K562 (cell line): Measurements from ENCODE around the gene GNAQ. TPM values are rescaled to one million over a fixed set of nuclear protein-coding genes. Genes with fewer than 3 reads are reported as not detected.

Experiments used
- ATAC-seq: fragments of 200-7000 bp; cut with Tn5 transposase; 3 replicates; pipeline ENCODE4 v1.9.1; 2020; ENCODE audit warnings: moderate library complexity
- BruUV-seq: library from RNA; stranded (reverse); fragments of 400-500 nt; replicated peaks from 2 replicates; lab custom pipeline; 2021; lab: Mats Ljungman, UMichigan
- CTCF ChIA-PET: fragments of 300-600 bp; formaldehyde crosslinking; extraction: SDS; loops from one replicate; lab custom pipeline; 2021; ENCODE audit warnings: low intra/inter-chr PET ratio; lab: Yijun Ruan, JAX
- POLR2A ChIA-PET: fragments of 300-600, 350-650 bp; sonication (Branson Sonifier 250); formaldehyde crosslinking; extraction: SDS; loops from one replicate; lab custom pipeline; 2021; ENCODE audit warnings: antibody characterized with exemption, inconsistent platforms; lab: Yijun Ruan, JAX
- DNase-seq, 4 experiments: peaks; one replicate each; pipeline versions ENCODE4 v3.0.0 to v3.0.0-alpha.2; 2011 to 2018; ENCODE audit warnings: low spot score in 3 of 4, mixed read lengths in 3 of 4; ENCODE audit errors: extremely low read depth in 1 of 4
- FAIRE-seq: peaks from 2 replicates; lab custom pipeline; 2011; peaks lifted over from hg19 to GRCh38; lab: Jason Lieb, UNC
- H2AFZ ChIP-seq: 2 replicates; pipeline ENCODE4 v1.6.0; 2011; ENCODE audit warnings: low read depth, low read length, control low read depth, inconsistent platforms
- H3K27ac ChIP-seq: fragments of 200-600 bp; 3 replicates; pipeline ENCODE4 v1.8.0; 2011; ENCODE audit warnings: low read depth, mild to moderate bottlenecking, control low read depth, inconsistent platforms, low read length, moderate library complexity, mixed read lengths; ENCODE audit errors: extremely low read depth
- H3K27me3 ChIP-seq, 2 experiments: fragments of 300-600 bp in 1 of 2; 2 replicates in 1 of 2; 3 replicates in 1 of 2; pipeline versions ENCODE4 v1.6.0 to v1.8.0; 2011; ENCODE audit warnings: inconsistent platforms in 2 of 2, low read length in 2 of 2, mild to moderate bottlenecking in 1 of 2, mixed read lengths in 1 of 2, moderate library complexity in 1 of 2; ENCODE audit not compliant: control insufficient read depth in 2 of 2, insufficient read depth in 2 of 2
- H3K36me3 ChIP-seq: fragments of 300-600 bp; 3 replicates; pipeline ENCODE4 v1.8.0; 2011; ENCODE audit warnings: mild to moderate bottlenecking, low read length, inconsistent platforms; ENCODE audit not compliant: control insufficient read depth, insufficient read depth
- H3K4me1 ChIP-seq, 2 experiments: fragments of 200-600 bp in 1 of 2; replicated peaks in 1 of 2; 2 replicates in 1 of 2; 3 replicates in 1 of 2; pipeline versions ENCODE4 v1.5.1 to v1.8.0; 2011; ENCODE audit warnings: inconsistent platforms in 2 of 2, low read length in 2 of 2, mild to moderate bottlenecking in 1 of 2, mixed read lengths in 1 of 2, moderate library complexity in 1 of 2; ENCODE audit not compliant: control insufficient read depth in 2 of 2, insufficient read depth in 2 of 2
- H3K4me2 ChIP-seq: 2 replicates; pipeline ENCODE4 v1.6.1; 2011; ENCODE audit warnings: low read length, control low read depth, inconsistent platforms, mixed read lengths; ENCODE audit not compliant: insufficient read depth
- H3K4me3 ChIP-seq: fragments of 200-600 bp; sonication (generic), shearing (Covaris generic); 2 replicates; pipeline ENCODE4 v1.5.1; 2016; ENCODE audit warnings: control low read depth, inconsistent platforms
- H3K79me2 ChIP-seq: fragments of 200-600 bp; 3 replicates; pipeline ENCODE4 v1.8.0; 2011; ENCODE audit warnings: low read length, inconsistent platforms; ENCODE audit not compliant: control insufficient read depth, insufficient read depth
- H3K9ac ChIP-seq, 2 experiments: 2 replicates each; pipeline versions ENCODE4 v1.6.0 to v1.6.1; 2011; ENCODE audit warnings: low read depth in 2 of 2, low read length in 2 of 2, control low read depth in 1 of 2, inconsistent platforms in 1 of 2, mild to moderate bottlenecking in 1 of 2, mixed read lengths in 1 of 2; ENCODE audit not compliant: insufficient read depth in 1 of 2
- H3K9me1 ChIP-seq: one replicate; pipeline ENCODE4 v1.6.0; 2011; ENCODE audit warnings: inconsistent platforms, mild to moderate bottlenecking, low read length, moderate library complexity; ENCODE audit not compliant: control insufficient read depth, insufficient read depth
- H3K9me3 ChIP-seq: replicated peaks from 2 replicates; pipeline ENCODE4 v1.5.1; 2011; ENCODE audit warnings: low read depth, low read length, inconsistent platforms; ENCODE audit not compliant: control insufficient read depth, insufficient read depth
- H4K20me1 ChIP-seq: replicated peaks from 2 replicates; pipeline ENCODE4 v1.6.1; 2011; ENCODE audit warnings: low read length, inconsistent platforms, mixed read lengths; ENCODE audit not compliant: control insufficient read depth, insufficient read depth
- ARNT ChIP-seq, 2 experiments: fragments of 450-650 bp; IDR thresholded peaks; 2 replicates each; pipeline ENCODE4 v1.6.1; 2016; ENCODE audit warnings: mild to moderate bottlenecking in 1 of 2
- BRCA1 ChIP-seq, 2 experiments: fragments of 450-650 bp in 1 of 2; sonication (generic) in 1 of 2; formaldehyde crosslinking in 1 of 2; IDR thresholded peaks; 2 replicates each; pipeline versions ENCODE4 v1.5.0 to v1.6.1; 2017 to 2020; ENCODE audit warnings: mild to moderate bottlenecking in 1 of 2, missing genetic modification reagents in 1 of 2
- KDM2B ChIP-seq: fragments of 250-450 bp; sonication (Bioruptor Pico); IDR thresholded peaks from 2 replicates; pipeline ENCODE4 v1.8.0; 2021; ENCODE audit warnings: mild to moderate bottlenecking, moderate library complexity
- SNIP1 ChIP-seq: fragments of 450-650 bp; IDR thresholded peaks from 2 replicates; pipeline ENCODE4 v1.7.1; 2017; ENCODE audit warnings: low read depth, mild to moderate bottlenecking
- SNRNP70 ChIP-seq: fragments of 200-400 bp; formaldehyde crosslinking; optimal IDR thresholded peaks from 2 replicates; pipeline ENCODE3; 2017; ENCODE audit warnings: low read depth, low read length
- STAT5B ChIP-seq: fragments of 250-450 bp; sonication (Bioruptor Pico); IDR thresholded peaks from 2 replicates; pipeline ENCODE4 v1.8.0; 2021; ENCODE audit warnings: mild to moderate bottlenecking, inconsistent platforms
- XRCC5 ChIP-seq: fragments of 200-400 bp; formaldehyde crosslinking; IDR thresholded peaks from 2 replicates; pipeline ENCODE4 v1.6.1; 2017; ENCODE audit warnings: low read depth, mild to moderate bottlenecking, low read length
- ZNF24 ChIP-seq: fragments of 450-650 bp; IDR thresholded peaks from 2 replicates; pipeline ENCODE4 v1.6.1; 2016
- ZNF3 ChIP-seq: fragments of 250-450 bp; sonication (Bioruptor Pico); IDR thresholded peaks from 2 replicates; pipeline ENCODE4 v1.5.0; 2021; ENCODE audit warnings: mild to moderate bottlenecking, moderate library complexity
- ZNF57 ChIP-seq: fragments of 450-650 bp; formaldehyde crosslinking; IDR thresholded peaks from 2 replicates; pipeline ENCODE4 v1.4.0; 2020; ENCODE audit warnings: mild to moderate bottlenecking, moderate library complexity
- ZNF695 ChIP-seq: fragments of 450-650 bp; formaldehyde crosslinking; IDR thresholded peaks from 2 replicates; pipeline ENCODE4 v1.4.0; 2020; ENCODE audit warnings: mild to moderate bottlenecking, moderate library complexity
- WGBS: fragments of 100-300 bp; shearing (Covaris generic); methylation state at CpG from one replicate; pipeline ENCODE4 v1.1.6; 2016; ENCODE audit warnings: low coverage, mixed read lengths; ENCODE audit not compliant: insufficient coverage; ENCODE audit errors: missing lambda C conversion rate; 5-methylcytosine and 5-hydroxymethylcytosine counted together
- in situ Hi-C: fragments of 300-500 bp; cut with MboI; formaldehyde crosslinking; loops from 4 replicates; pipeline ENCODE4 v1.15.0; 2018; ENCODE audit warnings: inconsistent platforms, mixed read lengths
- intact Hi-C: fragments of 100-400 bp; cut with micrococcal nuclease; formaldehyde crosslinking; loops from 2 replicates; pipeline ENCODE4 v1.14.2; 2022
- polyA plus RNA-seq, 8 experiments: library from polyadenylated mRNA; depleted of rRNA in 4 of 8; stranded (reverse) in 5 of 8; unstranded in 3 of 8; fragments of >200 nt; fragmentation: Nextera tagmentation in 2 of 8; fragmentation: Illumina TruSeq in 1 of 8; extraction: Ambion mirVana in 2 of 8; extraction: Trizol in 1 of 8; gene quantifications; 2 replicates each; pipeline versions ENCODE4 v1.2.1 to v1.2.3, GENCODE V29; 2011 to 2014; ENCODE audit warnings: inconsistent platforms in 1 of 8, missing spikeins in 1 of 8
- total RNA-seq, 7 experiments: library from RNA; depleted of rRNA in 6 of 7; stranded (reverse); fragments of >200 nt in 6 of 7; fragmentation: Illumina TruSeq in 2 of 7; extraction: Trizol in 2 of 7; gene quantifications; 2 replicates each; pipeline versions ENCODE4 v1.2.1 to v1.2.3, GENCODE V29; 2011 to 2021; ENCODE audit warnings: low replicate concordance in 1 of 7
- TF ChIP-seq, protein P1 (sequence below): IDR thresholded peaks from 2 replicates; pipeline ENCODE4 v1.6.1; 2011; ENCODE audit warnings: borderline replicate concordance, low read depth, mild to moderate bottlenecking, moderate library complexity, low read length; ENCODE audit not compliant: insufficient read depth, poor library complexity, severe bottlenecking
- TF ChIP-seq, protein P2 (sequence below): fragments of 200-400 bp; formaldehyde crosslinking; IDR thresholded peaks from 2 replicates; pipeline ENCODE4 v1.6.1; 2017; ENCODE audit warnings: mild to moderate bottlenecking, low read depth, low read length, moderate library complexity
- TF ChIP-seq, protein P3 (sequence below): fragments of 450-650 bp; IDR thresholded peaks from 2 replicates; pipeline ENCODE4 v1.6.1; 2018; ENCODE audit not compliant: partially characterized antibody

GNAQ gene
- total and polyA plus RNA-seq, 9 of the 15 experiments (the other 6 are each of a cell fraction or from before 2014, with no cell fraction given), result 4.8 to 27.9 (median 17.5) TPM

DNA sequence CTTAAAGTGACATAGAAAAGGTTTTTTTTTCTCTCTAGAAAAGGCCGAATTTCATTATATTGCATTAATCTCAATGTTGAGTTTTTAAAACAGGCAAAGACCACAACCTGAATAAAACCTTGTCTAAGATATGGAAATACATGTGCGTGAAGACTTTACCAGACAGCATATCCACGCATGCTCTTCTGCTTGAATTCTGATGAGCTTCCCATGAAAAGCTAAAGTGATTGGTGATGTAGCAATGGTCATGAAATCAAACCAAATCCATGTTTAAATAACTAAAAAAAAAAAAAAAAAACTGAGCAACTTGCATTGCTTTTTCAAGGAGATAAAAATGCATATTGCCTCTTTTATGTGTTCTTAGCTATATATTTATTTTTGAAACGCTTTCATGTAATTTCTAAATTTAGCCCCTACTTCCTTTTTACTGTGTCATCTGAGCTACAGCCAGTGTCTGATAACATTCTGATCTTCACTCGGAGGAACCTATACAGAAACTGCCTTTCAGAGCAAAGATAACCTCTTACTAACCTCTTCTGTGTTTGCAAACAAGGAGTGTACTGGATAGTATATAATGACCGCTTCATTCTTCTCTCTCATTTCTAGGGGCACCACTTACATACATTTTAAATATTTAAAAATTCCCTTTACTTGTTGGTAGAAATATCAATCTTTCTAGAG lies 204.4 kb downstream of the GNAQ start:
- no peak overlapping the region for H2AFZ ChIP-seq
- ChIA-PET POLR2A (interaction anchor here (0.7 kb wide), 1 partner anchor 122 kb away, joined by 3 read pairs; no protein-coding TSS in a partner anchor), CTCF (no interaction called here)
- DNase-seq (peak; percentile 36 to 82 (median 58)), FAIRE-seq (peak; percentile 88), ATAC-seq (peak; percentile 94)
- H3K36me3 ChIP-seq, result peaks cover 3% of the 10 kb centered on the region; the same call in 1 of the 3 replicates
- no peaks in the 10 kb centered on the region for H3K9me3 ChIP-seq
- peak overlapping the region in 1 of 2 experiments; percentile 64; a peak in 2 of 4 replicates for H3K9ac ChIP-seq
- no peak overlapping the region for H3K4me2 ChIP-seq
- no TSS peak for BruUV-seq
- H3K27ac ChIP-seq, result peak overlapping the region; percentile 83
- H3K4me3 ChIP-seq, result no peak overlapping the region
- peaks cover 55% of the 10 kb centered on the region for H3K79me2 ChIP-seq
- in situ Hi-C loops, result no loop called here
- intact Hi-C loops, result loop anchor here (10.0 kb wide), 1 partner anchor 208 kb away; the partner anchor contains the start of gene GNAQ
- H3K27me3 ChIP-seq, result no peaks in the 10 kb centered on the region
- no peaks in the 10 kb centered on the region for H4K20me1 ChIP-seq
- no peaks in the 10 kb centered on the region for H3K9me1 ChIP-seq
- WGBS, result 0% methylated on average over 6 of the region's 6 CpGs
- H3K4me1 ChIP-seq, result peaks cover 10 to 26% of the 10 kb centered on the region in 2 experiments; a peak in 4 of 5 replicates
- no peak for TF ChIP-seq STAT5B (CRISPR knock-in tag)
- no peak for TF ChIP-seq ZNF695
- TF ChIP-seq SNRNP70, result no peak
- TF ChIP-seq, protein P1, sequence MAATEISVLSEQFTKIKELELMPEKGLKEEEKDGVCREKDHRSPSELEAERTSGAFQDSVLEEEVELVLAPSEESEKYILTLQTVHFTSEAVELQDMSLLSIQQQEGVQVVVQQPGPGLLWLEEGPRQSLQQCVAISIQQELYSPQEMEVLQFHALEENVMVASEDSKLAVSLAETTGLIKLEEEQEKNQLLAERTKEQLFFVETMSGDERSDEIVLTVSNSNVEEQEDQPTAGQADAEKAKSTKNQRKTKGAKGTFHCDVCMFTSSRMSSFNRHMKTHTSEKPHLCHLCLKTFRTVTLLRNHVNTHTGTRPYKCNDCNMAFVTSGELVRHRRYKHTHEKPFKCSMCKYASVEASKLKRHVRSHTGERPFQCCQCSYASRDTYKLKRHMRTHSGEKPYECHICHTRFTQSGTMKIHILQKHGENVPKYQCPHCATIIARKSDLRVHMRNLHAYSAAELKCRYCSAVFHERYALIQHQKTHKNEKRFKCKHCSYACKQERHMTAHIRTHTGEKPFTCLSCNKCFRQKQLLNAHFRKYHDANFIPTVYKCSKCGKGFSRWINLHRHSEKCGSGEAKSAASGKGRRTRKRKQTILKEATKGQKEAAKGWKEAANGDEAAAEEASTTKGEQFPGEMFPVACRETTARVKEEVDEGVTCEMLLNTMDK, result no peak
- TF ChIP-seq, protein P2, sequence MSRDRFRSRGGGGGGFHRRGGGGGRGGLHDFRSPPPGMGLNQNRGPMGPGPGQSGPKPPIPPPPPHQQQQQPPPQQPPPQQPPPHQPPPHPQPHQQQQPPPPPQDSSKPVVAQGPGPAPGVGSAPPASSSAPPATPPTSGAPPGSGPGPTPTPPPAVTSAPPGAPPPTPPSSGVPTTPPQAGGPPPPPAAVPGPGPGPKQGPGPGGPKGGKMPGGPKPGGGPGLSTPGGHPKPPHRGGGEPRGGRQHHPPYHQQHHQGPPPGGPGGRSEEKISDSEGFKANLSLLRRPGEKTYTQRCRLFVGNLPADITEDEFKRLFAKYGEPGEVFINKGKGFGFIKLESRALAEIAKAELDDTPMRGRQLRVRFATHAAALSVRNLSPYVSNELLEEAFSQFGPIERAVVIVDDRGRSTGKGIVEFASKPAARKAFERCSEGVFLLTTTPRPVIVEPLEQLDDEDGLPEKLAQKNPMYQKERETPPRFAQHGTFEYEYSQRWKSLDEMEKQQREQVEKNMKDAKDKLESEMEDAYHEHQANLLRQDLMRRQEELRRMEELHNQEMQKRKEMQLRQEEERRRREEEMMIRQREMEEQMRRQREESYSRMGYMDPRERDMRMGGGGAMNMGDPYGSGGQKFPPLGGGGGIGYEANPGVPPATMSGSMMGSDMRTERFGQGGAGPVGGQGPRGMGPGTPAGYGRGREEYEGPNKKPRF, result no peak
- TF ChIP-seq ZNF24, result no peak
- no peak for TF ChIP-seq KDM2B (CRISPR knock-in tag)
- TF ChIP-seq, protein P3, sequence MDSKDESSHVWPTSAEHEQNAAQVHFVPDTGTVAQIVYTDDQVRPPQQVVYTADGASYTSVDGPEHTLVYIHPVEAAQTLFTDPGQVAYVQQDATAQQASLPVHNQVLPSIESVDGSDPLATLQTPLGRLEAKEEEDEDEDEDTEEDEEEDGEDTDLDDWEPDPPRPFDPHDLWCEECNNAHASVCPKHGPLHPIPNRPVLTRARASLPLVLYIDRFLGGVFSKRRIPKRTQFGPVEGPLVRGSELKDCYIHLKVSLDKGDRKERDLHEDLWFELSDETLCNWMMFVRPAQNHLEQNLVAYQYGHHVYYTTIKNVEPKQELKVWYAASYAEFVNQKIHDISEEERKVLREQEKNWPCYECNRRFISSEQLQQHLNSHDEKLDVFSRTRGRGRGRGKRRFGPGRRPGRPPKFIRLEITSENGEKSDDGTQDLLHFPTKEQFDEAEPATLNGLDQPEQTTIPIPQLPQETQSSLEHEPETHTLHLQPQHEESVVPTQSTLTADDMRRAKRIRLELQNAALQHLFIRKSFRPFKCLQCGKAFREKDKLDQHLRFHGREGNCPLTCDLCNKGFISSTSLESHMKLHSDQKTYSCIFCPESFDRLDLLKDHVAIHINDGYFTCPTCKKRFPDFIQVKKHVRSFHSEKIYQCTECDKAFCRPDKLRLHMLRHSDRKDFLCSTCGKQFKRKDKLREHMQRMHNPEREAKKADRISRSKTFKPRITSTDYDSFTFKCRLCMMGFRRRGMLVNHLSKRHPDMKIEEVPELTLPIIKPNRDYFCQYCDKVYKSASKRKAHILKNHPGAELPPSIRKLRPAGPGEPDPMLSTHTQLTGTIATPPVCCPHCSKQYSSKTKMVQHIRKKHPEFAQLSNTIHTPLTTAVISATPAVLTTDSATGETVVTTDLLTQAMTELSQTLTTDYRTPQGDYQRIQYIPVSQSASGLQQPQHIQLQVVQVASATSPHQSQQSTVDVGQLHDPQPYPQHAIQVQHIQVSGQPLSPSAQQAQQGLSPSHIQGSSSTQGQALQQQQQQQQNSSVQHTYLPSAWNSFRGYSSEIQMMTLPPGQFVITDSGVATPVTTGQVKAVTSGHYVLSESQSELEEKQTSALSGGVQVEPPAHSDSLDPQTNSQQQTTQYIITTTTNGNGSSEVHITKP, result no peak
- TF ChIP-seq SNIP1, result no peak
- TF ChIP-seq ZNF57 (CRISPR knock-in tag), result peak; percentile 69; the same call in 1 of the 2 replicates
- TF ChIP-seq XRCC5, result no peak
- TF ChIP-seq ZNF3 (CRISPR knock-in tag), result no peak
- TF ChIP-seq BRCA1 (IDR thresholded peaks at IDR 0.05), result no peak
- no peak for TF ChIP-seq BRCA1 (CRISPR knock-in tag; IDR thresholded peaks at IDR 0.05)
- TF ChIP-seq ARNT (IDR thresholded peaks at IDR 0.05), result peak in 1 of 2 experiments; percentile 73; a peak in 1 of 4 replicates
